ENCODE data around the gene IGF2BP2. TPM values are rescaled to one million over a fixed set of nuclear protein-coding genes. Genes with fewer than 3 reads are reported as not detected.
"Not testable (repeated sequence)": the region's sequence is repeated elsewhere in the genome, so short reads cannot be mapped to it uniquely, and the experiment has no call there.

IGF2BP2 gene
- total RNA-seq, 1 donor = 8.4 TPM

DNA sequence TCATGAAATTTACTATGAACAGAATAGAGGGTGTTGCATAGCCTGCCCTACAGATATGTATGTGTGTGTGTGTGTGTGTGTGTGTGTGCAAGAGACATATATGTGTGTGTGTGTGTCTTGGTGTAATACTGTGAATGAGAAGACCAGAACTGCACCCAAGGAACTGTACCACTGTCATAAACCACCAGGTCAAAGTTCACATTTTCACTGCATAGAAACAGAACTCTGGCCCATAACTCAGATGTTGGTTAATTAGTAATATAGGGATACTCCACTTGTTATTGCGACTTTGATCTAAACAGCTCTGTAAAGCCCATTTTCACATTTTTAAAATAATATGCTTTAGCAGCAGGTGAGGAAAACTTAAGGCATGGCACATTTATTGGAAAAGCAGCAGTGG is 111.8 kb downstream of the IGF2BP2 start:
- H3K4me3 ChIP-seq (ENCODE audit: low read length) = no peak overlapping the region
- H3K27me3 ChIP-seq (ENCODE audit: insufficient read depth, low read length) = no peaks in the 10 kb centered on the region
- H3K9me3 ChIP-seq (ENCODE audit: low read depth, low read length) = no peaks in the 10 kb centered on the region
- peaks cover 24% of the 10 kb centered on the region for H3K4me1 ChIP-seq (ENCODE audit: insufficient read depth, low read length)

DNA sequence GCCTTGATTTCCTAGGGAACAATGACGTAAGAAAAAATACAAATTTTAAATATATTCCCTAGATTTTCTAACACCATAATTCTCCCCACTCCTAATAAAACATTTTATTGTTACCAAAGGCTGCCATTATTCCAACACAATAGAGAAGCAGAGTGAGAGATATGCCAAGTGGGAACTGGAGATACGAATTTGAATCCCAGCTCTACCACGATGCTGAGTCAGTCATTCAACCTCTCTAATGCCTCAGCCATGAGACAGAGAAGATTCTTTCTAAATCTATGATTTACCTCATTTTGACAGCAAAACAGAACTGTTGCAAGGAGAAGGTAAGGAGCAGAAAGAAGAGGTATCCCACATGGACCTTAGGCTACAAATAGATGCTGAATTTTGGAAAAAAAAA is 112.5 kb downstream of the IGF2BP2 start:
- no peaks in the 10 kb centered on the region for H3K9me3 ChIP-seq (ENCODE audit: low read depth, low read length)
- no peak overlapping the region for H3K4me3 ChIP-seq (ENCODE audit: low read length)
- no peaks in the 10 kb centered on the region for H3K27me3 ChIP-seq (ENCODE audit: insufficient read depth, low read length)
- peaks cover 18% of the 10 kb centered on the region for H3K4me1 ChIP-seq (ENCODE audit: insufficient read depth, low read length)

DNA sequence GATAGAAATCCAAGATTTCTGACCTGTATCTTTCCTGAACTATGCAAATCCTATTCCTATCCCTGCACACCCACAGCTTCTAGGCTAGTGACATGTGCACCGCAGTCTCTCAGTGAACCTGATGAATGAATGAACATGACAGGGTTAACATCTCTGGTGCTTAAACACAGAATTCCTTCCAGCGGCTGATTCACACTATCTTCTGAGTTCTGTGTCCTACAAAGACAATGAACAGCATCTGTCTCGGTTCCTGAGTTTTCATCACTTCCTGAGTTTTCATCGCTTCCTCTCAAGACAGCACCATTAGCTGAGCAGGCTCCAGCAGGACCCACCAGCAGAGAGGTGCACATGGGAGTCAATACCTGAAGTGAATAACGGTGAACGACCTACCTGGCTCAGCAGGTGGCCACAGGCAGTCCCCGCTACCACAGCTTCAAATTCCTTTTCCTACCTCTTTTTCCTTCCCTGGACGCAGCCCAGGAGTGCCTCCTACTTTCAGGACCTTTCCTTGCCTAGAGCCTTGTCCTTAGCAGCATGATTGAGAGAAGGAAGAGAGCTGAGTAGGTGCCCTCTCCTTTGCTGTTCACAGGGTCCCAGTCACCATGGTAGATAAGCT is 113.5 kb downstream of the IGF2BP2 start:
- no peak overlapping the region for H3K4me3 ChIP-seq (ENCODE audit: low read length)
- H3K9me3 ChIP-seq (ENCODE audit: low read depth, low read length) = no peaks in the 10 kb centered on the region
- H3K27me3 ChIP-seq (ENCODE audit: insufficient read depth, low read length) = no peaks in the 10 kb centered on the region
- peaks cover 13% of the 10 kb centered on the region for H3K4me1 ChIP-seq (ENCODE audit: insufficient read depth, low read length)

GRCh38 chr3:185709251-185709955 is 115.4 kb downstream of the IGF2BP2 start:
- H3K4me3 ChIP-seq (ENCODE audit: low read length) = no peak overlapping the region
- no peaks in the 10 kb centered on the region for H3K9me3 ChIP-seq (ENCODE audit: low read depth, low read length)
- no peaks in the 10 kb centered on the region for H3K27me3 ChIP-seq (ENCODE audit: insufficient read depth, low read length)
- H3K4me1 ChIP-seq (ENCODE audit: insufficient read depth, low read length) = peaks cover 16% of the 10 kb centered on the region

GRCh38 chr3:185708392-185708791 is 116.5 kb downstream of the IGF2BP2 start:
- Histone ChIP-seq H3K4me3 (ENCODE audit: low read length) (no peak overlapping the region), H3K9me3 (ENCODE audit: low read depth, low read length) (no peaks in the 10 kb centered on the region), H3K4me1 (ENCODE audit: insufficient read depth, low read length) (peaks cover 23% of the 10 kb centered on the region), H3K27me3 (ENCODE audit: insufficient read depth, low read length) (no peaks in the 10 kb centered on the region)

DNA sequence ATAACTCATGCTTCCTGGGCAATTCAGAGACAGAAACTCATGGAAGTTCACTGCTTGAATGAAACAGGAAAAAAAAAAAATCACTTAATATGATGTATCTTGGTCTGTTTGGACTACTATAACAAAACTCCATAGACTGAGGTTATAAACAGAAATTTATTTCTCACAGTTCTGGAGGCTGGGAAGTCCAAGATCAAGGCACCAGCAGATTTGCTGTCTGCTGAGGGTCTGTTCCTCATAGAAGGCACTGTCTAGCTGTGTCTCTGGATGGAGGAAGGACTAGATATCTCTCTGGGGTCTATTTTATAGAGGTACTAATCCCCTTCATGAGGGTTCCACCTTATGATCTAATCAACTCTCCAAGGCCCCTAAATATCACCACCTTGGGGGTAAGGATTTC is 119.3 kb downstream of the IGF2BP2 start:
- Histone ChIP-seq H3K4me3 (ENCODE audit: low read length) (no peak overlapping the region), H3K9me3 (ENCODE audit: low read depth, low read length) (no peaks in the 10 kb centered on the region), H3K27me3 (ENCODE audit: insufficient read depth, low read length) (no peaks in the 10 kb centered on the region), H3K4me1 (ENCODE audit: insufficient read depth, low read length) (peaks cover 26% of the 10 kb centered on the region)

- Histone ChIP-seq H3K27me3 (ENCODE audit: insufficient read depth, low read length) (no peaks in the 10 kb centered on the region), H3K9me3 (ENCODE audit: low read depth, low read length) (no peaks in the 10 kb centered on the region), H3K4me1 (ENCODE audit: insufficient read depth, low read length) (peaks cover 26% of the 10 kb centered on the region), H3K4me3 (ENCODE audit: low read length) (no peak overlapping the region)
Measured at GRCh38 chr3:185702262-185703225, 122.3 kb downstream of the IGF2BP2 start.

DNA sequence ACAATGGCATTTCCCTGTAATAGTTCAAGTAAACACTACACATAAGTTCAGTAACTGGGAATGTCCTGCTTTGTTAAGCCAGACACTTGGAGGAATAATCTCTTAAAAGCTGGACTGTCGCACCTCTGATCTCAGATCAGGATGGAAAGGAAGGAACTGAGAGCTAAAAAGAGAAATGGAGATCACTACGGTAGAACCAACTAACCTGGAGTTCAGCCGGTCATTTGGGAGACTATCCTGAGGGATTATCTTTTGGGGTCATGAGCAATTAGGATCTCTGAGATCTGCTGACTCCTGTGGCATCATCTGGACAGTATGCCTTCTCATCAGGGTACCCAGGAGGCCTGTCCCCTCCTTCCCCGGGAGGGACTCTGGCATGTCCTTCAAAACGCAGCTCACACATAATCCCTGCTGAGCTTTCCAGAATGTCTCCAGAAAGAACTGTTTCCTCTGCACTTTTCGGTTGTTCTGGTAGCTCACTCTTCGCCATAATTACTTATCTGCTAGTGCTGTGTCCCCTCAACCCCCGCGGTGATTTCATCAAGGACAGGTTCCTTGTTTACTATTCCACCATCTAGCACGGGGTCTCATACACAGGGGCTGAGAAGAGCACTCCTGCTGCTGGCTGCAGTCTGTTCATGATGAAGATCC is 123.1 kb downstream of the IGF2BP2 start:
- Histone ChIP-seq H3K4me1 (ENCODE audit: insufficient read depth, low read length) (peaks cover 26% of the 10 kb centered on the region), H3K4me3 (ENCODE audit: low read length) (no peak overlapping the region), H3K9me3 (ENCODE audit: low read depth, low read length) (no peaks in the 10 kb centered on the region), H3K27me3 (ENCODE audit: insufficient read depth, low read length) (no peaks in the 10 kb centered on the region)

DNA sequence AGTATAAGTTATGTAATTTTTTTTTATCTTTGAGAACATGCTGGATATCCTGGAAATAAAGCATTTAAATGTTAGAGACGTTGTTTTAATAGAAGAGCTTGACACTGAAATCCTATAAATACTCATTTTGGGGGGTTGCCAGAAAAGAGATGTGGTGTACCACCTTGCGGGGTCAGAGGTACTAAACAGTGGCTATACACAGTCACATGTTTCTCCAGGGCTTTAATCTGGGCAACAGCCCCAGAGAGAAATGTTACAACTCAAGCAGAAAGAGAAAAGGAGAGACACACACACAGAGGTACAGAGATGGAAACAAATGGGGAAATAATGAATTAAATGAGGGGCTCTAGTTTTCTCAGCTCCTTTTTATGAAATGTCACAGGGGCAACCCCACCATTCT is 124.9 kb downstream of the IGF2BP2 start:
- Histone ChIP-seq H3K27me3 (ENCODE audit: insufficient read depth, low read length) (no peaks in the 10 kb centered on the region), H3K4me3 (ENCODE audit: low read length) (no peak overlapping the region), H3K9me3 (ENCODE audit: low read depth, low read length) (no peaks in the 10 kb centered on the region), H3K4me1 (ENCODE audit: insufficient read depth, low read length) (peaks cover 26% of the 10 kb centered on the region)

DNA sequence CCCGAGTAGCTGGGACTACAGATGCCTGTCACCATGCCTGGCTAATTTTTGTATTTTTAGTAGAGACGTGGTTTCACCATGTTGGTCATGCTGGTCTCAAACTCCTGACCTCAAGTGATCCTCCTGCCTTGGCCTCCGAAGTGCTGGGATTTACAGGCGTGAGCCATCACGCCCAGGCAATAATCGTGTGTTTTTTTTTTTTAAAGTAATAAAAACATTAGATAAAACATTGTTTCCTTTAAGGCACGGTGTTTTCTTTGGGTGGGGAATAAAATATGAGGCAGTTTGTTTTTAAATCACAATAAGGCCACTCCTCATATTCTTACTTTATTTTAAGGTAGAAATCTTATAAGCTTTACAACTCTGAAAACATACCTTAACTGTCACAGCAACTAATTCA is 127.6 kb downstream of the IGF2BP2 start:
- H3K4me1 ChIP-seq (ENCODE audit: insufficient read depth, low read length); H3K27me3 ChIP-seq (ENCODE audit: insufficient read depth, low read length); H3K4me3 ChIP-seq (ENCODE audit: low read length); H3K9me3 ChIP-seq (ENCODE audit: low read depth, low read length): not testable (repeated sequence)

DNA sequence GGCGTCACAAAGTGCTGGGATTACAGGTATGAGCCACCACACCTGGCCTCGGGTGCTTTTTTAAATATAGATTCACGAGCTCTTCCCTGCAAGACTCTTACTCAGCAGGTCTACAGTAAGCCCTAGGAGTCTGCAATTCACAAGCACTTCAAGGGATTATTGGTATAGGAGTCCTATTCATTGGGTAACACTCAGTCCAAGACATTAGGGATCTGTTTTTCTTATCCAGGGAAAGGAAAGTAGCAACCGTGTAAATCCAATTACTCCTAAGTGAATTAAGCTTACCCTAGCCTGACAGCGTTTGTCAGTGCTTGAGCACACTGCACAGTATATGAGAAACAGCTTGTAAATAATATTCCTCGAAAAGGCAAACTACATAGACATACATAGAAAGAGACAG is 128.8 kb downstream of the IGF2BP2 start:
- H3K27me3 ChIP-seq (ENCODE audit: insufficient read depth, low read length) = no peaks in the 10 kb centered on the region

DNA sequence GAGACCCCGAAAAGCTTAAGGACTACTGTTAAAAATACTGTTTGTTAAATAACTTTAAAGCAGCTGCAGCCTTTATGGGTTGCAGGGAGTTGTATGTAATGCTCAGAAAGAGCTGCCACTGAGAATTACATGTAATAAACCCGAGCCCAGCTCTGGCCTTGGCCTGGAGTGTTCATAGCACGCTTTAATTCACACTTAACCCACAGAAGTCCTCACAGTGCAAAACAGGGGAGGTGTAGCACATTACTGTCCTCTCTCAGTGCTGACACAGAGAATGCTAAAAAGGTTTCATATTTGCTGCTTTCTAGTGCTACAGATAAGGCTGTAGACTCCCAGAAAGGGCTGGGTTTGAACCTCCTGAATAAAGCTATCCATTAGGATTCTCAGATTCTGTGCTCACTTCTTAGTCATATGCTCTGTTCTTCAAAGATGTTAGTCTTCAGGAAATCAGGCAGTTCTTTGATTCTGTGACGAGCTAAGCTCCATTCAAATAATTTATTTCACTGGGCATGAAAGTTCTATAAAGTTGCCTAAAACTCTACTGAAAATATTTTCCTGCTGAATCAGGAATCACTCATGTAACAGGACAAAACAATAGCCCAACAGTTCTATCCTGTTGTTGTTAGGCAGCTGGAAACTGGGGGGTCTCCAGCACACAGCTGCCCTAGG is 130.7 kb downstream of the IGF2BP2 start:
- Histone ChIP-seq H3K9me3 (ENCODE audit: low read depth, low read length) (no peaks in the 10 kb centered on the region), H3K4me3 (ENCODE audit: low read length) (no peak overlapping the region), H3K4me1 (ENCODE audit: insufficient read depth, low read length) (peaks cover under 1% of the 10 kb centered on the region)

More for the DNA sequence above, 128.8 kb downstream of the IGF2BP2 start:
- Histone ChIP-seq H3K4me3 (ENCODE audit: low read length) (no peak overlapping the region), H3K9me3 (ENCODE audit: low read depth, low read length) (no peaks in the 10 kb centered on the region), H3K4me1 (ENCODE audit: insufficient read depth, low read length) (no peaks in the 10 kb centered on the region)

DNA sequence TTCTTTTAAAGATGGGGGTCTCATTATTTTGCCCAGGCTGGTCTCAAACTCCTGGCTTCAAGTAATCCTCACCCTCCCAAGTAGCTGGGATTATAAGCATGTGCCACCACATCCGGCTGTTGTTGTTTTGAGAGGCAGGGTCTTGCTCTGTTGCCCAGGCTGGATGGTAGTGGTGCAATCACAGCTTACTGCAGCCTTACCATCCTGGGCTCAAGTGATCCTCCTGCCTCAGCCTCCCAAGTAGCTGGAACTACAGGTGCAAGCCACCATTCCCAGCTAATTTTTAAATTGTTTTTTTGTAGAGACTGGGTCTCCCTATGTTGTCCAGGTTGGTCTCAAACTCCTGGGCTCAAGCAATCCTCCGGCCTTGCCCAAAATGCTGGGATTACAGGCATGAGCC is 133.2 kb downstream of the IGF2BP2 start:
- Histone ChIP-seq H3K27me3 (ENCODE audit: insufficient read depth, low read length) (no peaks in the 10 kb centered on the region), H3K9me3 (ENCODE audit: low read depth, low read length) (no peaks in the 10 kb centered on the region), H3K4me1 (ENCODE audit: insufficient read depth, low read length) (peaks cover 10% of the 10 kb centered on the region), H3K4me3 (ENCODE audit: low read length) (no peak overlapping the region)

More for the DNA sequence above, 130.7 kb downstream of the IGF2BP2 start:
- no peaks in the 10 kb centered on the region for H3K27me3 ChIP-seq (ENCODE audit: insufficient read depth, low read length)

DNA sequence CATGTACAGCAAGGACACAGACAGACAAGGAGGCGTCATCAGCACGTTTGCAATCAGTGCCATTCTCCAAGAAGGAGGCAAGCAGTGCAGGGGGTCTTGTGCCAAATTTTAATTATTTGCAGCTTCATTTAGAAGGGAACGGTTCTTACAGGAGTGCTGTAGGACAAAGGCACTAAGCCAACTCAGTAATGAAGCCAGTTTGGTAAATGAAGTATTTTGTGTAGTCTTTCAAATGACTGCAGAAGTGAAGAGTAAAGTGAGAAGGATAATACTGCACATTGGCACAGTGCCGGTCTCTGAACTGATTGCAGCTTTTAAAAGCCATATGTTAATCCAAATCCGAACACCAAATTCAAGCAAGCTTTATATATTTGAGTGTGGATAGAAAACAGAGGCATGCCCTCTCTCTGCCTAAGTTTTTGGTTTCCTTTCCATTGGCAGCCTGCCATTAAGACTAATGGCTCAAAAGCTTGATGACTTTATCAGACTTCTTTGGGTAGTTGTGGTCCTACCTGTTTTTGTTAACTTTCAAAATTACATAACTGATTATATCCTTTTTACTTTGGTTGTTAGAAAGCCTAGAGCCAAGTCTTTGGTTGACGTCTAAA is 137.5 kb downstream of the IGF2BP2 start:
- H3K9me3 ChIP-seq (ENCODE audit: low read depth, low read length) = no peaks in the 10 kb centered on the region
- H3K27me3 ChIP-seq (ENCODE audit: insufficient read depth, low read length) = no peaks in the 10 kb centered on the region
- H3K4me1 ChIP-seq (ENCODE audit: insufficient read depth, low read length) = peaks cover 17% of the 10 kb centered on the region
- H3K4me3 ChIP-seq (ENCODE audit: low read length) = no peak overlapping the region

All from mononuclear cell (primary cell).